Measurements from ENCODE around the gene MAD1L1.
"Not testable (repeated sequence)": the region's sequence is repeated elsewhere in the genome, so short reads cannot be mapped to it uniquely, and the experiment has no call there.

MAD1L1 gene

GRCh38 chr7:1883834-1884582 is 348.7 kb downstream of the MAD1L1 start:
- no peak for DNase-seq

DNA sequence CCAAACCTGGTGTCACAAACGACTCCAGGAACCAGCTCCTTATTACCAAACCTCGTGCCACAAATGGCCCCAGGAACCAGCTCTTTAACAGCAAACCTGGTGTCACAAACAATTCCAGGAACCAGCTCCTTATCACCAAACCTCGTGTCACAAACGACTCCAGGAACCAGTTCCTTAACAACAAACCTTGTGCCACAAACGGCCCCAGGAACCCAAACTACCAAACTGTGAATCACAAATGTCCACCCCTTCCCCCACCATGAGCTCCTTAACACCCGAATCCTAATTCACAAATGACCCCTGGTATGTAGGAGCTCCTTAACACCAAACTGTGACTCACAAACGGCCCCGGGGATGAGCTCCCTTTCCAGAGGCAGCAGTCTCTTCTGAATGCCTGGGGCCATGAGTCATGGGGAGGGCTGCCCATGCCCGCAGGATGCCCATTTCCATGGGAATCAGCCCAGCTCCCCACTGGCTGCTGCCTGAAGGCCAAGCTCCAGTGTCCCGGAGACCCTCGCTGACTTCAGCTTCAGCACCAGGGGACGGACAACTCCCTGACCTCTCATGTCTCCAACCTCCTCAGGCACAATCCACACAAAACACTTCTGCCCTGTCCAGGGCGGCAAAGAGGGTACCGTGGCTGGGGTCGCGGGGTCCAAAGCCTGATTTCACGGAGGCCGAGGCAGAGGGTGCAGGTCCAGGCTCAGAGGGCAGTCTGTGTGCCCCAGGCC is 349.5 kb downstream of the MAD1L1 start:
- DNase-seq, result no peak

DNA sequence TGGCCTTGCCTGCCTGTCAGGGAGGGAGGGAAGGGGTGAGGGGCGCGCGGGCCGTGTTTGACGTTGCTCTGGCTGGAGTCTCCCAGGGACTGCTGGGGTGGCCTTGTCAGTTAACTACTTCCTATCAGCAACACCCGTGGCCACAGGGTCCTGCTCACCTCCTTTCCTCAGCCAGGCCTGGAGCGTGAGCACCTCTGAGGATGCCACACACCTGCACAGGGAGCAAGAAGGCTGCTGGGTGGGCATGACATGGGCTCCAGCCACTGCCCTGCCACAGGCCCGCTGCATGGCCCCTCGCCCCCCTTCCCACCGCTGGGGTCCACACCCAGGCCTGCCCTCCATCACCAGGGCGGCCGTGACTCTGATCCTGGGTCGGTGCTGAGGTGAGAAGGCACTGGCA is 350.3 kb downstream of the MAD1L1 start:
- DNase-seq, result no peak

GRCh38 chr7:1881946-1882345 is 350.8 kb downstream of the MAD1L1 start:
- no peak for DNase-seq

GRCh38 chr7:1876641-1877040 is 356.1 kb downstream of the MAD1L1 start:
- DNase-seq, result not testable (repeated sequence)

DNA sequence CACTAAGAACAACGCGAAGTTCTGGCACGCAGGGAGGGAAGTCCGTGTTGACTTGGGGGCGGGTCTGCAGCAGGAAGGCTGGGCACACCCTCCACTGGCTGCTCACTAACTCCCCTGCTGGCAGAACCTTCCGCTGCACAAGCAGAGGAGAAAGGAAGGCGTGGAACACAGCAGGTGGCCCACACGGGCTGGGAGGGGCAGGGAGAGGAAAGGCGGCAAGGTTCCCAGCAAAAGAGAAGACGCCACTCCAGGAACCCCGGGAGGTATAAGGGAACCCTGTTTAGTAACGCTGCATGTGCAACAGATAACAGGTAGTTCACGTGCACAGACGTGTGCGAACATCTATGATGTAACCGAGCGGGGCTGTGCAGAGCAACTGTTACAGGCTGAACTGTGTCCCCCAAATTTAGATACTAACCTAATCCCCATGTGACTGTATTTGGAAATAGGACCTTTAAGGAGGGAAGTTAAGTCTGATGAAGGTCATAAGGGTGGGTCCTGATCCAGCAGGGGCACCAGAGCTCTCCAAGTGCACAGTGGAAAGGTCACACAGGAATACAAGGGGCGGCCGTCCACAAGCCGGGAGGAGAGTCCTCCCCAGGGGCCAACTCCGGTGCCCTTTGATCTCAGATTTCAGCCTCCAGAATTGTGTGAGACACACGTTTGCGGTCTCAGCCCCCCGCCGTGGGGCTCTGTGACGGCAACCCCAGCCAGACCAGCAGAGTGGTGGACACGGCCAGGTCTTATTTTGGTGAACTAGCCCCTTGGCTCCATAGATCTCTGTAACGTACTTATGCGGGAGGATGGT is 357.1 kb downstream of the MAD1L1 start:
- DNase-seq, result peak; percentile 82

GRCh38 chr7:1874590-1875391 is 358.0 kb downstream of the MAD1L1 start:
- DNase-seq, result peak; percentile 99

GRCh38 chr7:1873857-1874589 is 358.7 kb downstream of the MAD1L1 start:
- no peak for DNase-seq

DNA sequence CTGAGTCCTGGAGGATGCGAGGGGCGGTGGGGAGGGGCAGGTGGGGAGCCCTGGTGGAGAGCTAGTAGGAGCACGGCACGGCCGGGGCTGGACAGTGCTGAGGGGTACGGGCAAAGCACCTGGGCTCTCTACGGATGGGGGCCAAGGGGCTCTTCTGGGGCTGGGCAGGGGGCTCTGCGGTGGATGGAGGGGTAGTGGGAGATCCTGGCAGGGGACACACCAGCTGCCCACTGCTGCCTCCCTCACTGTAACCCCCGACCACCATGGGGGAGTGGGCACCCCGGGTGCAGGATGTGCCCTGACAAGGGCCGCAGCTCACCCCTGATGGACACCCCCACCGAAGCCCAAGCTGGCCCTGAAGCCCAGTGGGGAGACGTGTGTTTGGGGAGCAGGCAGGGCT is 359.3 kb downstream of the MAD1L1 start:
- DNase-seq, result no peak

DNA sequence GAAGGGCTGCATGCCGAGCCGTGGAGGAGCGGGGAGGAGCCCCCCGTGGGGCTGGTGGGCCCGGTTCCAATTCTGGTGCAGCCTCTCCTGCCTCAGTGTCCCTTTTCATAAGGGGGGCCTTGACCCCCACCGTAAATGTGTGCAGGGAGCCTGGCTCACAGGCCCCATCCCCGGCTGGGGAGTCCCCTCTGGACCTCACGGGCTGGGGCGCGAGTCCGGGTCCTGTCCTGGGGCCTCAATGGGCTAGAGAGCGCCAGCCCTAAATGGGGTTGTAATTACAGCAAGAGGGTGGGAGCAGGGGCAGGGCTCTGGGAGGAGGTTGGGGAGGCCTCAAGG is 359.7 kb downstream of the MAD1L1 start:
- DNase-seq, result no peak

GRCh38 chr7:1872191-1873069 is 360.3 kb downstream of the MAD1L1 start:
- DNase-seq, result peak; percentile 28

DNA sequence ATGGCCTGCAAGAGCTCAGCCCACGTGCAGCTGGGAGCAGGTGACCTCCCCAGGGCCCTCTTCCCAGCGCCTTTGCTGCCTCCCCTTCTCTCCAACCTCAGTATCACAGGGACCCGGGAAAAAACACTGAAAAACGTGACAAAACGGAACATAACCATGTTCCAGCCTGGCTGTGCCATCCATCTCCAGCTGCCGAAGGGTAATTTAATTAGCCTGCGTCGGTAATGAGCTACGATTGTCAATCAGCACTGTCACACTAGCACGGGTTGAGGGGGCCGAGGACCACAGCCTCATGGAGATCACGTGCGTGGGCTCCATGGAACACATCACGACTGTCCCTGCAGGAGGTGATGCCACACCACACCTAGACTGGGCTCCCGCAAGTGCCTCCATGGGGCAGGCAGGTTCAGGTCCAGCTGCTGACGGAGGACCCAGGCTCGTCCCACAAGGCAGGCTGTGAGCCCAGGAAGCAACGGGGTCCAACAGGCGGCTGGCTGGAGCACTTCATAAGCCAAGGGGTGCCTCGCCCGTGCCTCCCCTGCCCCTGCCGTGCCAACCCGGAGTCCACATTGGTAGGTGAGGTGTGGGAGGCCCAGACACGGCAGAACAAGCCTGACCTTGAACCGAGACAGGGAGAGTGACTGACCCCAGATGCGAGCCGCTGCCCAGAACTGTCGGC is 363.2 kb downstream of the MAD1L1 start:
- no peak for DNase-seq

DNA sequence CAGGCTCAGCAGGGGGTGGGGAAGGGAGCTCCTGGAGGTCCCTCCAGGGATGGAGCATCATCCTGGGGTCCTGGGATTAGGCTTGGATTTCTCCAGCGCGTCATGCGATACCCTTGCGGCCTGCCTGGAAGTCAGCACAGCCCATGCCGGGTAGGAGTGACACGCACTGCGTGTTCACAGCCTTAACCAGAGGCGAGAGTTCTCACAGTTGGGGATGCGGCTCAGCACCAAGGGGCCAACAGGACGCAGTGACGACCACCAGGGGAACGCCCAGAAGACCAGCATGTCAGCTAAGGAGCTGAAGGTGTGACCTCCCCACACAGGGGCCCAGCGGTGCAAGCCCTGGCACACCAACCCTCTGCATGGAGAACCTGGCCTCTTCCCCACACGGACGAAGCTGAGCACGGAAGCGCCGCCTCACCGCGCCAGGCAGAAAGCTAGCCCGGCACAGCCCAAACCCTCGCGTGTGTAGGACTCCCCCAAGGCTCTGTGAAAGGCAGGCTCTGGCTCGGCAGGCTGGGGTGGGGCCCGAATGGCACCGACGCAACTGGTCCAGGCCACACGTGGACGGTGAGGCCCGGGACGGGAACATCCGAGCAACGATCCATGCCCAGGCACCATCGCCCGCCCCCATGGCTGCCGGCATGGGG is 364.1 kb downstream of the MAD1L1 start:
- no peak for DNase-seq

DNA sequence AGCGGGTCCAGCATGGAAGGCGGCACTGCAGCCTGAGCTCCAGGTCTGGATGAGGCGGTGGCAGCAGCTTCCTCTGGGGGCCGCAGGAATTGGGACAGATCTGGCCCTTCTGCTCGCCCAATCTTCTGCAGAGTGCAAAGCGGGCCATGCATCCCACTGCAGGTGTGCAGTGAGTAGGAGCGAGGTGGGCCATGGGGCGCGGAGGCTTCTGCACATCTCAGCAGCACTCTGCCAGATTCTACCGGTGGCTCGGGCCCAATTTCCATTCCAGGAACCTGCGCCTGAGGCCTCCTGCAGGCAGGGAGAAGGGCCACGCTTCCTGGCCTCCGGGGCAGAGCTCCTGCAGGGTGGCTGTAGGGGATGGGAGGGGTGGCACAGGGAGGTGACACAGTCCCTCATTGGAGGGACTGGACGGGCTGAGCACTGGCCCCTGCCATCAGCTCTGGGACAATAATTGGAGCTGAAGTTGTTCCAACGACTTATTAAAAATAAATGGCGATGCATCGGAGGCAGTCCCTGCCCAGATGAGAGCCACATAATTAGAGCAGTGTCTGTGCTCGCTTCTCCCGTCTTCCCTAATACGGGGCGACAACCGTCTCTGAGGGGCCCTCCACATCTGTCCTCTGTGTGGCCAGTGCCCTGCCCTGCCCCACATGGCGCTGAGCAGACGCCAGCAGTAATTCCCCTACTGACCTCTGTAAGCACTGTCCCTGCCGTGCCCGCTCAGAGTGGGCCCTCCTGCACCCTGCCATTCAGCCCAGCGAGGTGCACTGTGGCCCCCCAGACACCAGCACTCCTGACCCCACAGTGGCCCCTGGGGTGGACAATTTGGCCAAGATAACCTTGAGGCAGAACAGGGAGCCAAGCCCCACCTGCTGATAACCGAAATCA is 365.1 kb downstream of the MAD1L1 start:
- no peak for DNase-seq

DNA sequence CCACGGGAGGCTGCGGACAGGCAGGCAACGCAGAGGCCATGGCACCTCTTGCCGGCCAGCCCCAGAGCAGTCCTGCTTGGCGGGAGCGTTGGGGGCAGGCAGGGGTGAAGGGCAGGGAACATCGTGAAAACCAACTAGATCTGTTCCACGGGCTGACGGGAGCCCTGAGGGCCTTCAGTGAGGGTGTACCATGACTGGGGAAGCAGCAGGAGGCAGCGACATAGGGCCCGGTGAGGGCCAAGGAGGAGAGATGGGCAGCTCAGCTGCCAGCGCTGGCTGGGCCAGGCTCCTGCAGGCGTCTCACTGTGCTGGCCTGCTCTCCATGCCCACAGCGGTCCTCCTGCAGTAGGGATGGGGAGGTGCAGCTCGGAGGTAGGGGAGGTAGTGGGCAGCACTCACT is 366.1 kb downstream of the MAD1L1 start:
- DNase-seq, result no peak

DNA sequence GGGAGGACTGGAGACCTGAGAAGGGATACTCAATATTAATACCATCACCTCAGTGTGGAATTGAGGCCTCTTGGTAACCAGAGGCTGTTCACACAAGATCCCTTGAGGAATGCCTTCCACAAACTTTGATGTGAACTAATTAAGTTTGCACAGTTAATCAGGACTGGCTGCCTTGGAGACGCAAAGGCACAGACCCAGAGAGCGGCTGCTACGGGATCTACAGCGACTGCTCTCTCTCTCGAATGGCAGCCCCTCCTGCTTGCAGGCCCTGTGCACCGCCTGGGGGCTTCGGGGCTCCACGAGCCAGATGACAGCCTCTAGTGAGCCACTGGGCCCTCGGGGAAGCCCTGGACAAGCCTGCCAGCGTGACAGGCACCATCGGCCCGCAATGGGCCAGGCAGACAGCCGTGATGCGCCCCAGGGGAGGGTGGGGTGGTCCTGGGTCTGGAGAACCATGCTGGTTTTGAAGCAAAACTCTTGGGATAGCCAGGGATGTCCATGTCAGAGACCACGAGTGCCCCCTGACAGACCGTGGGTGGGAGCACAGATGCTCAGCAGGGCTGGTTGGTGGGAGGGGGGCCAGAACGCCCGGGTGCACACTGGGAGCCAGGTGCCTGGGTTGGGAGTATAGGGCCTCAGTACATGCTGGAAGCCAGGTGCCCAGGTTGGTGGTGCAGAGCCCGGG is 367.0 kb downstream of the MAD1L1 start:
- no peak for DNase-seq

- no peak for DNase-seq
These were observed 367.7 kb downstream of the MAD1L1 start for GRCh38 chr7:1865000-1865555.

Data from NCI-H510A treated with DMSO at 0.1 percent for 48 hours (cell line).